ENCODE results near the gene C16orf92.

Gene C16orf92

GRCh38 chr16:29978081-29978480, 44.9 kb upstream of the C16orf92 start:
- no peak for TF ChIP-seq ZFX (IDR thresholded peaks at IDR 0.05)
- TF ChIP-seq, protein P1, sequence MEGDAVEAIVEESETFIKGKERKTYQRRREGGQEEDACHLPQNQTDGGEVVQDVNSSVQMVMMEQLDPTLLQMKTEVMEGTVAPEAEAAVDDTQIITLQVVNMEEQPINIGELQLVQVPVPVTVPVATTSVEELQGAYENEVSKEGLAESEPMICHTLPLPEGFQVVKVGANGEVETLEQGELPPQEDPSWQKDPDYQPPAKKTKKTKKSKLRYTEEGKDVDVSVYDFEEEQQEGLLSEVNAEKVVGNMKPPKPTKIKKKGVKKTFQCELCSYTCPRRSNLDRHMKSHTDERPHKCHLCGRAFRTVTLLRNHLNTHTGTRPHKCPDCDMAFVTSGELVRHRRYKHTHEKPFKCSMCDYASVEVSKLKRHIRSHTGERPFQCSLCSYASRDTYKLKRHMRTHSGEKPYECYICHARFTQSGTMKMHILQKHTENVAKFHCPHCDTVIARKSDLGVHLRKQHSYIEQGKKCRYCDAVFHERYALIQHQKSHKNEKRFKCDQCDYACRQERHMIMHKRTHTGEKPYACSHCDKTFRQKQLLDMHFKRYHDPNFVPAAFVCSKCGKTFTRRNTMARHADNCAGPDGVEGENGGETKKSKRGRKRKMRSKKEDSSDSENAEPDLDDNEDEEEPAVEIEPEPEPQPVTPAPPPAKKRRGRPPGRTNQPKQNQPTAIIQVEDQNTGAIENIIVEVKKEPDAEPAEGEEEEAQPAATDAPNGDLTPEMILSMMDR (conservative IDR thresholded peaks at IDR 0.05) = no peak
- no peak overlapping the region for H3K27ac ChIP-seq

DNA sequence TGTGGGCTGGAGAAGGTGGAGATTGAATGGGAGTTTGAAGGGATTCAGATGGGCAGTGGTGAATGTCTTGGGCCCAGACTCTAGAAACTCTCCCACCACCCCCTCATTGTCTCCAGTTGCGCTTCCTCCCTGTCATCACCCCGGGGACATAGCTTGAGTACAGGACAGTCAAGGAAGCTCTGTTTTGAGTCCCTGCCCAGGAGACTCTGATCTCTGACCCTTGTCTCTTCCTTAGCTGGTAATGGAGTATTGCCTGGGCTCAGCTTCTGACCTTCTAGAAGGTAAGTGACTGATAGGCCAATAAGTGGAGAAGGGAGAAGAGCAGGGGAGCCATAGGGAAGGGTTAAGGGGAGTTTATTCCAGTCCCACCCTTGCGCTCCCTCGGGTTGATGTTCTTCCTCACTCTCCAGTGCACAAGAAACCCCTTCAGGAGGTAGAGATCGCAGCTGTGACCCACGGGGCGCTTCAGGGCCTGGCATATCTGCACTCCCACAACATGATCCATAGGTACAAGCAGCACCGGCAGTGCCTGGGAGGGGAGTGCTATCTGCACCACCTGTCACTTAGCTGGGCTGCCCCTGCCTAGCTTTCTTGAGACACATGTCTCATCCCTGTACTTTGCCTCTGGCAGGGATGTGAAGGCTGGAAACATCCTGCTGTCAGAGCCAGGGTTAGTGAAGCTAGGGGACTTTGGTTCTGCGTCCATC, 44.3 kb upstream of the C16orf92 start:
- TF ChIP-seq, protein P1 (conservative IDR thresholded peaks at IDR 0.05) = no peak
- no peak for TF ChIP-seq ZFX (IDR thresholded peaks at IDR 0.05)
- H3K27ac ChIP-seq = no peak overlapping the region

- H3K27ac ChIP-seq = no peak overlapping the region
- TF ChIP-seq, protein P1 (conservative IDR thresholded peaks at IDR 0.05) = no peak
- no peak for TF ChIP-seq ZFX (IDR thresholded peaks at IDR 0.05)
These were observed 40.2 kb upstream of the C16orf92 start for GRCh38 chr16:29982560-29983419.

DNA sequence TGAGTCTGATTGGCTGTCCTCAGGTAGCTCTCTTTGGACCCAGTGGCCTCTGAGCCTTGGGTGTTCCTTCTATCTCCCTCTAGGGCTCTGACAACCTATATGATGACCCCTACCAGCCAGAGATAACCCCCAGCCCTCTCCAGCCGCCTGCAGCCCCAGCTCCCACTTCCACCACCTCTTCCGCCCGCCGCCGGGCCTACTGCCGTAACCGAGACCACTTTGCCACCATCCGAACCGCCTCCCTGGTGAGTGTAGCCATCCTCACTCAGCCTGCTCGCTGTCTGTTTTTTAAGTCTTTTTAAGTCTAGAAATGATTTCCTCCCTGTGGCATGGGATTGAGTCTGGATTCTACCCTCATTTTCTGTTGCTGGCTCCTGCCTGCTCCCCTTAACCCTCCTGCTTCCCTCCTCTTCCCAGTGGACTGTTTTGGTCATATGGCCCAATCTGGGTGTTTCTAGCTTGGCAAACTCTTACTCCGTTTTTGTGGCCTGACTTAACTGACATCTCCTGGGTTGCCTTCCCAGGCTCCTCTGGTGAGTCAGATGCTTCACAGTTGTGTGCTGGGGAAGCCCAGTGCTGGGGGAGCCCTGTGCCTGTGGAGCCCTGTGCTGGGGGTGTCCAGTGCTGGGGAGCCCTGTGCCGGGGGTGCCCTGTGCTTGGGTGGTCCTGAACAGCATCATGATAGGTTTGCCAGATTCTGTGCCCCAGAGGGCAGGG, 39.4 kb upstream of the C16orf92 start:
- TF ChIP-seq ZFX (IDR thresholded peaks at IDR 0.05) = no peak
- TF ChIP-seq, protein P1 (conservative IDR thresholded peaks at IDR 0.05) = no peak

DNA sequence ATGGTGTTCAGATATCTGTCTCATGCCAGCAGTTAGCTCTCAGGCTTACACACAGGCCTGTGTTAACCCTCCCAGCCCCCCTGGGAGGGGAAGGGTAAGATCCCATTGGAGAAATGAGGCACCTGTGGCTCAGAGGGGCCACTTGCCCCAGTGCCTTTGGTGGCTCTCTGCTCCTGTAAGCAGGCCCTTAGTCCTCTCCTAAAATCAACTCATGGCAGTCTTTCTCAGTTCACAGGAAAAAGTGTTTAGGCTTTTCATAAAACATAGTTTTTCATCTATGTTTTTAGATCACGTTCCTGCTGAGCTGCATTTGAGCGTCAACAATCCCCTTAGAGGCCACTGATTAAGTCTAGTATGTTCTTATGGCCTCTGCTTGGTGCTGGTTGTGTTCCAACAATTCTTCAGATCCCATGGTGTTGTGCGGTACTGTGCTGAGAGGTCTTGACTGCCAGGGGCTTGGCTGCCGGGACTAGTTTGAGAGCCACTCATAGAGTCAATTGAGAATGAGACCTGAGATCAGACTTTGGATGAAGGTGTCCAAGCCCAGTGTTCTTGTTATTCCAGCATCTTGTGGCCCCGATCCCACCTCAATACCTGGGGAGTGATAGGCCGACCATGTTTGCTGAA, 38.7 kb upstream of the C16orf92 start:
- H3K27ac ChIP-seq = no peak overlapping the region
- TF ChIP-seq, protein P1 (conservative IDR thresholded peaks at IDR 0.05) = no peak
- TF ChIP-seq ZFX (IDR thresholded peaks at IDR 0.05) = no peak

More for the DNA sequence above, 39.4 kb upstream of the C16orf92 start:
- no peak overlapping the region for H3K27ac ChIP-seq

DNA sequence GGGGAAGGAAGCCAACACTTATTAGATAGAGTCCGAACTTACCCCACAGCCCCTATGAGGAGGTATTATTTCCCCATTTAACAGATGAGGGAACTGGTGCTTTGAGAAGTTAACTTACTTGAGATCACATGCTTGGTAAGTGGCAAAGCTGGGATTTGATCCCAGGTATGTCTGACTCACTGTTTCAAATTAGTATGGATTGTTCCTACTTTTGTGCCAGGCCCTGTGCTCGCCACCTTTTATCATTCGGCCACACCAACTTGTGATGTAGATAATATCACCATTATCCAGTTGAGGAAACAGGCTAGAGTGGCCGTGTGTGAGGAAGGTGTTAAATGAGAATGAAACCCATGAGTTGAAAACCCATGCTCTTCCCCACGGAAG, 38.2 kb upstream of the C16orf92 start:
- no peak overlapping the region for H3K27ac ChIP-seq
- no peak for TF ChIP-seq ZFX (IDR thresholded peaks at IDR 0.05)
- TF ChIP-seq, protein P1 (conservative IDR thresholded peaks at IDR 0.05) = no peak
